ENCODE measurements around the gene RABL6. TPM values are rescaled to one million over a fixed set of nuclear protein-coding genes. Genes with fewer than 3 reads are reported as not detected.

RABL6 gene
- total RNA-seq, 1 donor from 2014 or later, result 62.2 TPM

DNA sequence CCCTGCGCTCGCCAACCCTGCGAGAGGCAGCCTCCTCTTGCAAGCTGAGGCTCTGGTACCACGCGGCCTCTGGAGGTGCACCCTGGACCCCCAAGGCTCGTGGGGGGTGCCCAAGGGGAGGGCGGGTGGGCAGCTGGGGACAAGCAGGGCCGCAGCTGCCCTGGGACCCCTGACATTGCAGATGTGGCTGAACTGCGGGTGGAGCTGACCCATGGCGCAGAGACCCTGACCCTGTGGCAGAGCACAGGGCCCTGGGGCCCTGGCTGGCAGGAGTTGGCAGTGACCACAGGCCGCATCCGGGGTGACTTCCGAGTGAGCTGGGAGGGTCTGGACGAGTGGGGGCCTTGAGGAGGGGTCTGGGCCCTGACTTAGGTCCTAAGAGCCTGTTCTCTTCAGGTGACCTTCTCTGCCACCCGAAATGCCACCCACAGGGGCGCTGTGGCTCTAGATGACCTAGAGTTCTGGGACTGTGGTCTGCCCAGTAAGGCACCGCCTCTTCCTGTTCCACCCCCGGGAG lies 45.9 kb downstream of the RABL6 start:
- no peak overlapping the region for H3K4me3 ChIP-seq
- TF ChIP-seq CTCF (IDR thresholded peaks at IDR 0.05), result no peak
- peaks cover 16% of the 10 kb centered on the region for H3K36me3 ChIP-seq
- no peaks in the 10 kb centered on the region for H3K27me3 ChIP-seq (ENCODE audit: low read depth)
- intact Hi-C loops (cut with DNase I), result no loop called here
- DNase-seq, result no peak
- no peak overlapping the region for H3K27ac ChIP-seq
- peaks cover 17% of the 10 kb centered on the region for H3K4me1 ChIP-seq
- ATAC-seq, result no peak
- no peaks in the 10 kb centered on the region for H3K9me3 ChIP-seq

- Histone ChIP-seq H3K4me3 (no peak overlapping the region), H3K36me3 (peaks cover 16% of the 10 kb centered on the region), H3K9me3 (no peaks in the 10 kb centered on the region), H3K4me1 (peaks cover 23% of the 10 kb centered on the region), H3K27ac (no peak overlapping the region), H3K27me3 (ENCODE audit: low read depth) (no peaks in the 10 kb centered on the region)
- no peak for DNase-seq
- intact Hi-C loops (cut with DNase I), result no loop called here
- no peak for ATAC-seq
- no peak for TF ChIP-seq CTCF (IDR thresholded peaks at IDR 0.05)
Measured at GRCh38 chr9:136854113-136854841, 46.5 kb downstream of the RABL6 start.

- Histone ChIP-seq H3K27ac (no peak overlapping the region), H3K36me3 (peaks cover 16% of the 10 kb centered on the region), H3K4me1 (peaks cover 23% of the 10 kb centered on the region), H3K4me3 (no peak overlapping the region), H3K27me3 (ENCODE audit: low read depth) (no peaks in the 10 kb centered on the region), H3K9me3 (no peaks in the 10 kb centered on the region)
- no peak for ATAC-seq
- no peak for DNase-seq
- TF ChIP-seq CTCF (IDR thresholded peaks at IDR 0.05), result no peak
- intact Hi-C loops (cut with DNase I), result no loop called here
Measured at GRCh38 chr9:136854842-136855460, 47.2 kb downstream of the RABL6 start.

- Histone ChIP-seq H3K36me3 (peaks cover 18% of the 10 kb centered on the region), H3K27me3 (ENCODE audit: low read depth) (no peaks in the 10 kb centered on the region), H3K4me1 (peaks cover 16% of the 10 kb centered on the region), H3K4me3 (no peak overlapping the region), H3K27ac (no peak overlapping the region), H3K9me3 (no peaks in the 10 kb centered on the region)
- ATAC-seq (no peak), DNase-seq (no peak)
- no peak for TF ChIP-seq CTCF (IDR thresholded peaks at IDR 0.05)
- intact Hi-C loops (cut with DNase I), result no loop called here
Measured at GRCh38 chr9:136855461-136856078, 47.8 kb downstream of the RABL6 start.

DNA sequence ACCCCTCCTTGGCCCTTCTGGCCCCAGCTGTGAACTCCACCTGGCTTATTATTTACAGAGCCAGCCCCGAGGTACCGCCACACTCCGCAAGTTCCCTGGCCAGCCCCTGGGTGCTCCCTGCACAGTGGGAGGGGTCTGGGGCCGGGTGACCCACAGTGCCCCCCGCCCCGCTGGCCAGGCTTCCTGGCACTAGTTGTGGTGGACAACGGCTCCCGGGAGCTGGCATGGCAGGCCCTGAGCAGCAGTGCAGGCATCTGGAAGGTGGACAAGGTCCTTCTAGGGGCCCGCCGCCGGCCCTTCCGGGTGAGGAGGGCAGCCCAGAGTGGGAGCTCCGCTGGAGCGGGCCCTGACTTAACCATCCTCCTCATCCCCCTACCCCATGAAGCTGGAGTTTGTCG lies 48.3 kb downstream of the RABL6 start:
- no peak overlapping the region for H3K27ac ChIP-seq
- H3K36me3 ChIP-seq, result peaks cover 18% of the 10 kb centered on the region
- intact Hi-C loops (cut with DNase I), result no loop called here
- no peak for DNase-seq
- no peak for ATAC-seq
- H3K4me1 ChIP-seq, result peaks cover 11% of the 10 kb centered on the region
- TF ChIP-seq CTCF (IDR thresholded peaks at IDR 0.05), result no peak
- no peak overlapping the region for H3K4me3 ChIP-seq
- no peaks in the 10 kb centered on the region for H3K27me3 ChIP-seq (ENCODE audit: low read depth)
- H3K9me3 ChIP-seq, result no peaks in the 10 kb centered on the region
